GM10248 (cell line): ENCODE data around the gene CXCL12.

Source experiments
- CTCF ChIA-PET: fragments of 300-600 bp; sonication (Branson Sonifier 250); formaldehyde crosslinking; extraction: SDS; loops from one replicate; lab custom pipeline; 2021; ENCODE audit warnings: antibody characterized with exemption; lab: Yijun Ruan, JAX
- POLR2A ChIA-PET: fragments of 350-650 bp; sonication (Branson Sonifier 250); formaldehyde crosslinking; extraction: SDS; loops from one replicate; lab custom pipeline; 2020; ENCODE audit warnings: antibody characterized with exemption; lab: Yijun Ruan, JAX
- DNase-seq: peaks from one replicate; pipeline ENCODE4 v3.0.0; 2012; ENCODE audit errors: extremely low spot score
- TF ChIP-seq, protein P1 (sequence below): IDR thresholded peaks from 2 replicates; pipeline ENCODE4 v1.5.1; 2012; ENCODE audit warnings: mild to moderate bottlenecking, low read depth; ENCODE audit errors: extremely low read depth, missing control alignments, control extremely low read depth

CXCL12 gene

DNA sequence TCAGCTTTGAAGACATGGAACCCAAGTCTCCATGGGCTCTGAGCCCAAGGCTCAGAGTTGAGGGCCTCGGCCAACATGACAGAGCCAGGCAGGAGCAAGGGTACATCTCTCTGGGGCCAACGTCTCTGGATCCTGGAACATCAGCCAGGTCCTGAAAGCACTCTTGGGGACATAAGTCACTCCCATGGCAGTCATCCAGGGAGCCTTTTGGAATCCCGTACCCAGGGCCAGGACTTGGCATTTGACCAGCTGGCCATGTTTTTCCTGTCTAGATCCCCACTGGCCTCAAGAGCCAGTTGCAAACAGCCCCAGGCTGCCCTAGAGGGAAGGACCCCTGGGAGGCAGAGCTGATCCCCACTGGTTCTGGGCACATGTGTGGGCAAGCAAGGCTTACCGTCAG lies 4.3 kb upstream of the CXCL12 start:
- DNase-seq: no peak
- TF ChIP-seq, protein P1, sequence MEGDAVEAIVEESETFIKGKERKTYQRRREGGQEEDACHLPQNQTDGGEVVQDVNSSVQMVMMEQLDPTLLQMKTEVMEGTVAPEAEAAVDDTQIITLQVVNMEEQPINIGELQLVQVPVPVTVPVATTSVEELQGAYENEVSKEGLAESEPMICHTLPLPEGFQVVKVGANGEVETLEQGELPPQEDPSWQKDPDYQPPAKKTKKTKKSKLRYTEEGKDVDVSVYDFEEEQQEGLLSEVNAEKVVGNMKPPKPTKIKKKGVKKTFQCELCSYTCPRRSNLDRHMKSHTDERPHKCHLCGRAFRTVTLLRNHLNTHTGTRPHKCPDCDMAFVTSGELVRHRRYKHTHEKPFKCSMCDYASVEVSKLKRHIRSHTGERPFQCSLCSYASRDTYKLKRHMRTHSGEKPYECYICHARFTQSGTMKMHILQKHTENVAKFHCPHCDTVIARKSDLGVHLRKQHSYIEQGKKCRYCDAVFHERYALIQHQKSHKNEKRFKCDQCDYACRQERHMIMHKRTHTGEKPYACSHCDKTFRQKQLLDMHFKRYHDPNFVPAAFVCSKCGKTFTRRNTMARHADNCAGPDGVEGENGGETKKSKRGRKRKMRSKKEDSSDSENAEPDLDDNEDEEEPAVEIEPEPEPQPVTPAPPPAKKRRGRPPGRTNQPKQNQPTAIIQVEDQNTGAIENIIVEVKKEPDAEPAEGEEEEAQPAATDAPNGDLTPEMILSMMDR: no peak
- POLR2A ChIA-PET: no interaction called here
- CTCF ChIA-PET: interaction anchor here (1.0 to 4.8 kb wide), 2 partner anchors 11 to 698 kb away, joined by 4 to 54 read pairs; no protein-coding TSS in a partner anchor

DNA sequence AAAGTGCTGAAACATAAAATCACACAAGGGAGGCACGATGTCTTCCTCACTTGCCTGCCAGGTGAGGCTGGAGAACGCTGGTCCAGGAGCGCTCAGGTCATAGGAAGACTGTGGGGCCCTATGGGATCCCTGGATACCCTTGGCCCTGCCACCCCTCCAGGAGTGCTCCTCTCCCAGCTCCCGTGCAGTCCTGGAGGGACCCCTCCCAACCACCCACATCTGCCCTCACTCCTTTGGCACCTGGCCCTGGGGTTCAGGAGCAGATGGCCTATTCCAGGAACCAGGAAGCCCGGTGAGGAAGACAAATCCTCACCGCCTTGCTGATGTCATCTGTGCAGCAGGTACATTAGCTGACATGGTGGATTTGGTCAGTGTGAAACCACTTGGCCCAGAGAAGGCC lies 3.7 kb upstream of the CXCL12 start:
- POLR2A ChIA-PET: no interaction called here
- TF ChIP-seq, protein P1: no peak
- no peak for DNase-seq
- CTCF ChIA-PET: interaction anchor here (1.0 to 4.8 kb wide), 3 partner anchors 12 to 719 kb away, joined by 4 to 54 read pairs (median 22); no protein-coding TSS in a partner anchor

DNA sequence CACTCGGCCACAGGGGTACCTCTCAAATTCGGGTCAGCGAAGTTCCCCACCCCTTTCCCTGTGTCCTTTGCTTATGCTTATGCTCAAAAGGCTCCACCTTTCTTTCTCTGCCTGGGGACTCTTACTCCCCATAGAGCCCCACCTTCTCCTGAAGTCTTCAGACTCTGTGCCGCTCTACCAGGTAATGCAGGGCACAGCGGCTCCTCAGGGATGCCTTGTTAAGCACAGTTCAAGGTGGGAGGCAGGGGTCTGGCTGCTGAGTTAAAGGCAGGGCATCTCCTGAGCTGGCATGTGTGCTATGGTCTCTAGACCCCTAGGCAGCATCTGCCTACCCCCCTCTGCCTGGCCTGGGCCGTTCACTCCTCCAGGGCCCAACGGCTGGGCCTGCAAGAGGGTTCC lies 3.0 kb upstream of the CXCL12 start:
- CTCF ChIA-PET: interaction anchor here (3.4 to 4.8 kb wide), 3 partner anchors 8 to 718 kb away, joined by 22 to 54 read pairs (median 23); no protein-coding TSS in a partner anchor
- POLR2A ChIA-PET: no interaction called here

DNA sequence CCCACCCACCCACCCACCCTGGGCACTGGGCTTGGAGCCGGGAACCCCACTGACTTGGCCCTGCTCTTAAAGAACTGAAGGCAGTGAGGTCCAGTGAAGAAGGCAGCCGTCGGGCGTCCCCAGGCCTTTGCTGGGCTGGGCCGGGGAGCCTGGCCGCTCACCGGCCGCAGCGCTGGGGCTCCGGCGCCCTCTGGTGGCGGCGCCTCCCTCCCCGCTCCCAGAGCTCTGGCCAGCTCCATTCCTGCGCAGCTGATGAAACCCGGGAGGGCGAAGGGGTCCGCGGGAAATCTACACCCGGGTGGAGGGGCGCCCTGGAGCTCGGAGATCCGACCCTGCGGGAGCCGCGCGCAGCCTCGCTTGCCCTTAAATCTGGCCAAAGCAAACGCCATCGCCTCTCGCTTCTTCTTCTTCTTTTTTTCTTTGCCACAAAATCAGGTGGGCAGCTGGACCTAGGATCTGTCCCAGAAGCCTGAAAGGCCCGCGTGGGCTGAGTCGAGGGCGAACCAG lies 1.7 kb upstream of the CXCL12 start:
- DNase-seq: peak; percentile 85
- TF ChIP-seq, protein P1: peak; percentile 76
- CTCF ChIA-PET: interaction anchor here (0.8 to 4.8 kb wide), 21 partner anchors 9 to 717 kb away, joined by 3 to 54 read pairs (median 5); no protein-coding TSS in a partner anchor
- POLR2A ChIA-PET: no interaction called here

More for the DNA sequence above, 3.0 kb upstream of the CXCL12 start:
- TF ChIP-seq, protein P1: no peak
- no peak for DNase-seq

DNA sequence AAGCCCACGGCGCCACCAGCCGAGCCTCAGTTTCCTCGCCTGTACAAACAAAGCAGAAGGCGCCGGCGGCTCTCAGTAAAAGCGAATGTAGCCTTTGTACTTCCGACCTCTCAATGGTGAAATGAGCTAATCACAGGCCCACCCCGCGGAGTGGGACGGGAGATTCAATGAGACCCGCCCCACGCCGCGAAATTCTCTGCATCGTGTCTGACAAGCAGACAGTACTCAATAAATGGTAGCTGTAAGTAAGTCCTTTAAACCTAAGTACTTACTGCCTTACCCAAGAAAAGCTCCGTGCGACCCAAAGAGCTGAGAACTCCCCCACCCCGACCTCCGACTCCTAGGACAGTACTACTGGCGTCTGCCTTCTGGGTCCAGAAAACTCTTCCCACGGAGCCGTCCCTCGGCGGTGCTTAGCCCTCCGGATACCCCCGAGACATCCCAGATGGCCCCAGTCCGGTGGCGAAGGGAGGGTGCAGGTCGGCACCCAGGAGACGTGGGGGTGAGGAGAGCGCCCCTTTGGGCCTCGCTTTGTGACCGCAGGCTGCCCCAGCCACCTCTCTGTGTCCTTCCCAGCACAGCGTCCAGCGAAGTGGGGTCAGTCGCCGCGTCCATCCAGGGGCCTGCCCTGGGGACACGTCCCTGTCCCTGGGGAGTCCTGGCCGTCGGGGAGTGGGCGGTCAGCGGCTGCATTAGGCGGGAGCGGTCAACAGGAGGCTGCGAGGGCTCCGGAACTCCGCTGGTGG lies 972 bp upstream of the CXCL12 start:
- CTCF ChIA-PET: interaction anchor here (0.7 to 4.8 kb wide), 18 partner anchors 9 to 716 kb away, joined by 3 to 54 read pairs (median 5); no protein-coding TSS in a partner anchor
- TF ChIP-seq, protein P1: no peak
- POLR2A ChIA-PET: no interaction called here
- no peak for DNase-seq

DNA sequence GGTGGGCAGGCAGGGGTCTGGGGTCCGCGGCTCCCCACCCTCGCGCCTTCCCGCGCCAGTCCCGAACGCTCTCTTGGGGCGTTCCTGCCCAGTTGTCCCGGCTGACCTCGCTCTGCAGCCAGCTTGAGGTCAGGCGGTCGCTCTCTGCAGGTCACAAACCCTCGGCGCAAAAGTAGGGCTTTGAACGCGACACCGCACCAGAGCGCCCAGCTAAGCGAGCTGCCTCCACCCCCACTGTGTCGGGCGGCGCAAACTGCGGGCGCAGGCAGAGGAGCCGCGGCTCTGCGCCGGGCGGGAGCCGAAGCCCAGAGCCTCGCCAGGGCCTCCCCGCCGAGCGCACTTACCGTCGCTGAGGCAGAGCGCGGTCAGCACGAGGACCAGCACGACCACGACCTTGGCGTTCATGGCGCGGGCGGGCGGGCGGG lies 284 bp downstream of the CXCL12 start:
- POLR2A ChIA-PET: no interaction called here
- TF ChIP-seq, protein P1: no peak
- CTCF ChIA-PET: interaction anchor here (3.4 kb wide), 1 partner anchor 11 kb away, joined by 23 read pairs; no protein-coding TSS in a partner anchor
- DNase-seq: no peak
